ENCODE data around the gene XRN1. TPM values are rescaled to one million over a fixed set of nuclear protein-coding genes. Genes with fewer than 3 reads are reported as not detected.
A peak's percentile ranks its signal among the peaks of the same experiment; 100 is the strongest.

The XRN1 gene
- total and polyA plus RNA-seq, 2 of the 8 experiments (the other 6 are each of a cell fraction or from before 2014, with no cell fraction given) = 1.9 to 17.2 TPM

DNA sequence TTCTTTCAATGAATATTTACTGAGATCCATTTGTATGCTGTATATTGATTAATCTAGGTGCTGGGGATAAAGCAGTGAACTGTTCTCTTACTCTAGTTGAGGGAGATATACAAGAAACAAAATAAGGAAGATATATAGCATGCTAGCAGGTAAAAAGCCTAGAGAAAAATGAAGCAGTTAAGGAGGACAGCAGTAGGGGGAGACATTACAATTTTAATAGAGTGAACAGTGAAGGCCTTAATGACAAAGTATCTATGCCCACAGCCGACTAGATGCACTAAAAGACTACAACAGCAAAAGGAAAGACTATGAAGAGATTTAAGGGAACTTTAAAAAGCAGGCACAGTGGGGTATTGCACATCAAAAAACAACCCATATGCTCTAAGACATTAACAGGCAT lies 81.4 kb downstream of the XRN1 start:
- no peaks in the 10 kb centered on the region for H3K79me2 ChIP-seq (ENCODE audit: control insufficient read depth in 1 of 2, insufficient read depth in 2 of 2, low read length in 2 of 2)
- CTCF ChIA-PET (ENCODE audit: partially characterized antibody) = interaction anchor here (1.0 to 1.7 kb wide), 7 partner anchors 9 to 87 kb away, joined by 3 to 6 read pairs (median 3); no protein-coding TSS in a partner anchor
- no peaks in the 10 kb centered on the region for H3K27me3 ChIP-seq (replicated peaks in 1 of 4; ENCODE audit: control insufficient read depth in 3 of 4, extremely low read depth in 1 of 4, insufficient read depth in 3 of 4, low read length in 3 of 4)
- no peak overlapping the region for H2AK5ac ChIP-seq (ENCODE audit: low read depth, low read length)
- no peak overlapping the region for H2BK12ac ChIP-seq (ENCODE audit: low read depth, low read length)
- no peaks in the 10 kb centered on the region for H3K23me2 ChIP-seq (ENCODE audit: low read depth, low read length)
- H2BK15ac ChIP-seq (ENCODE audit: low read length) = no peak overlapping the region
- no peak overlapping the region for H3K4ac ChIP-seq (replicated peaks; ENCODE audit: insufficient read length, low read depth, low read length)
- no peak overlapping the region for H2BK20ac ChIP-seq (ENCODE audit: low read length)
- H4K8ac ChIP-seq (ENCODE audit: extremely low read depth, insufficient read depth, low read length) = no peak overlapping the region
- FAIRE-seq (no peak), DNase-seq (ENCODE audit: low read depth in 1 of 2, low spot score in 2 of 2) (no peak)
- H3K23ac ChIP-seq (ENCODE audit: insufficient read length) = no peak overlapping the region
- no peak overlapping the region for H3K27ac ChIP-seq (ENCODE audit: low read depth, low read length)
- no peak overlapping the region for H3K14ac ChIP-seq (ENCODE audit: insufficient read length)
- H4K20me1 ChIP-seq (replicated peaks in 1 of 2; ENCODE audit: control insufficient read depth in 1 of 2, insufficient read depth in 2 of 2, low read length in 2 of 2) = no peaks in the 10 kb centered on the region
- H3K4me2 ChIP-seq (ENCODE audit: insufficient read depth in 1 of 2, low read depth in 2 of 2, low read length in 2 of 2) = no peak overlapping the region
- H3K9ac ChIP-seq (replicated peaks in 1 of 4; ENCODE audit: extremely low read depth in 1 of 4, low read depth in 3 of 4, low read length in 3 of 4) = no peak overlapping the region
- no peak overlapping the region for H4K91ac ChIP-seq (replicated peaks; ENCODE audit: insufficient read length, low read length)
- H3K9me3 ChIP-seq (ENCODE audit: insufficient read depth in 2 of 2, low read depth in 1 of 2, low read length in 1 of 2) = no peaks in the 10 kb centered on the region
- POLR2A ChIA-PET (ENCODE audit: partially characterized antibody) = no interaction called here
- H3K18ac ChIP-seq (ENCODE audit: extremely low read depth, low read length) = no peak overlapping the region
- H2AFZ ChIP-seq (ENCODE audit: low read length) = no peak overlapping the region
- H3K36me3 ChIP-seq (ENCODE audit: control insufficient read depth in 2 of 4, insufficient read depth in 4 of 4, low read length in 3 of 4) = peaks cover 0 to 4% (median 2%) of the 10 kb centered on the region in 4 experiments; a peak in 3 of 8 replicates
- H3K79me1 ChIP-seq (ENCODE audit: low read depth, low read length) = no peaks in the 10 kb centered on the region
- no peak overlapping the region for H2BK120ac ChIP-seq (replicated peaks; ENCODE audit: low read depth, low read length)
- H4K5ac ChIP-seq (ENCODE audit: insufficient read length, low read depth, low read length) = no peak overlapping the region
- no peak overlapping the region for H2BK5ac ChIP-seq (ENCODE audit: low read depth, low read length)
- no peak overlapping the region for H3K4me3 ChIP-seq (ENCODE audit: extremely low read depth in 1 of 4, insufficient read depth in 2 of 4, low read depth in 3 of 4, low read length in 4 of 4)
- 96% methylated on average over 1 of the region's 1 CpG; no CpG with 5 or more reads in 1 of the 2 experiments for WGBS, 2 experiments (ENCODE audit: extremely low coverage in 1 of 2, insufficient coverage in 1 of 2, insufficient read length in 1 of 2, insufficient replicate concordance in 2 of 2, low coverage in 1 of 2, low lambda C conversion rate in 2 of 2, missing lambda C conversion rate in 1 of 2)
- no peaks in the 10 kb centered on the region for H3K4me1 ChIP-seq (replicated peaks in 1 of 4; ENCODE audit: control insufficient read depth in 3 of 4, insufficient read depth in 4 of 4, low read length in 3 of 4)
- H3K56ac ChIP-seq (replicated peaks; ENCODE audit: insufficient read length, low read depth, low read length) = no peak overlapping the region
- no peak for TF ChIP-seq SIN3A (conservative IDR thresholded peaks at IDR 0.05 in 1 of 2, IDR thresholded peaks at IDR 0.05 in 1 of 2; ENCODE audit: low read depth in 1 of 2, low read length in 2 of 2)
- no peak for TF ChIP-seq RNF2 (IDR thresholded peaks at IDR 0.05; ENCODE audit: borderline replicate concordance, low read depth, low read length, missing control alignments, poor library complexity, severe bottlenecking)
- TF ChIP-seq CREB1 (IDR thresholded peaks at IDR 0.05) = no peak
- TF ChIP-seq ATF3 (IDR thresholded peaks at IDR 0.05; ENCODE audit: insufficient read depth, low read depth, low read length) = no peak
- TF ChIP-seq MAX (IDR thresholded peaks at IDR 0.05) = no peak
- TF ChIP-seq, protein P1, sequence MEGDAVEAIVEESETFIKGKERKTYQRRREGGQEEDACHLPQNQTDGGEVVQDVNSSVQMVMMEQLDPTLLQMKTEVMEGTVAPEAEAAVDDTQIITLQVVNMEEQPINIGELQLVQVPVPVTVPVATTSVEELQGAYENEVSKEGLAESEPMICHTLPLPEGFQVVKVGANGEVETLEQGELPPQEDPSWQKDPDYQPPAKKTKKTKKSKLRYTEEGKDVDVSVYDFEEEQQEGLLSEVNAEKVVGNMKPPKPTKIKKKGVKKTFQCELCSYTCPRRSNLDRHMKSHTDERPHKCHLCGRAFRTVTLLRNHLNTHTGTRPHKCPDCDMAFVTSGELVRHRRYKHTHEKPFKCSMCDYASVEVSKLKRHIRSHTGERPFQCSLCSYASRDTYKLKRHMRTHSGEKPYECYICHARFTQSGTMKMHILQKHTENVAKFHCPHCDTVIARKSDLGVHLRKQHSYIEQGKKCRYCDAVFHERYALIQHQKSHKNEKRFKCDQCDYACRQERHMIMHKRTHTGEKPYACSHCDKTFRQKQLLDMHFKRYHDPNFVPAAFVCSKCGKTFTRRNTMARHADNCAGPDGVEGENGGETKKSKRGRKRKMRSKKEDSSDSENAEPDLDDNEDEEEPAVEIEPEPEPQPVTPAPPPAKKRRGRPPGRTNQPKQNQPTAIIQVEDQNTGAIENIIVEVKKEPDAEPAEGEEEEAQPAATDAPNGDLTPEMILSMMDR (IDR thresholded peaks at IDR 0.05; ENCODE audit: control extremely low read depth in 1 of 3, insufficient read depth in 1 of 3, low read depth in 1 of 3, low read length in 3 of 3) = peak in 1 of 3 experiments; percentile 29; a peak in 1 of 4 replicates
- TF ChIP-seq RAD21 (IDR thresholded peaks at IDR 0.05 in 1 of 2, conservative IDR thresholded peaks at IDR 0.05 in 1 of 2; ENCODE audit: low read depth in 2 of 2, low read length in 2 of 2) = peak; percentile 35 to 48; a peak in 3 of 4 replicates
- TF ChIP-seq JUND (IDR thresholded peaks at IDR 0.05; ENCODE audit: low read length) = no peak
- TF ChIP-seq SIRT6 (IDR thresholded peaks at IDR 0.05; ENCODE audit: low read length) = no peak
- TF ChIP-seq POLR2A (IDR thresholded peaks at IDR 0.05; ENCODE audit: control extremely low read depth in 1 of 2, low read depth in 2 of 2, low read length in 2 of 2) = no peak
